Upper lobe of right lung (tissue), 1 donor: ENCODE data around the gene C19orf25. TPM values are rescaled to one million over a fixed set of nuclear protein-coding genes. Genes with fewer than 3 reads are reported as not detected.

Experiments used
- ATAC-seq: fragments of 200-7000 bp; cut with Tn5 transposase; one replicate; pipeline ENCODE4 v1.9.1; 2020; ENCODE audit warnings: mild to moderate bottlenecking, moderate library complexity
- DNase-seq: peaks from one replicate; pipeline ENCODE4 v3.0.0-alpha.2; 2020
- H3K27ac ChIP-seq: fragments of 200-600 bp; one replicate; pipeline ENCODE4 v1.8.0; 2022
- H3K27me3 ChIP-seq: fragments of 200-600 bp; one replicate; pipeline ENCODE4 v1.8.0; 2022; ENCODE audit warnings: mild to moderate bottlenecking
- H3K36me3 ChIP-seq: fragments of 200-600 bp; one replicate; pipeline ENCODE4 v1.8.0; 2022
- H3K4me1 ChIP-seq: fragments of 200-600 bp; one replicate; pipeline ENCODE4 v1.8.0; 2022
- H3K4me3 ChIP-seq: fragments of 200-600 bp; one replicate; pipeline ENCODE4 v1.8.0; 2022; ENCODE audit warnings: mild to moderate bottlenecking
- H3K9me3 ChIP-seq: fragments of 200-600 bp; one replicate; pipeline ENCODE4 v1.8.0; 2022
- intact Hi-C: fragments of 100-400 bp; cut with DNase I; formaldehyde crosslinking; loops from one replicate; pipeline ENCODE4 v1.11.0; 2022
- total RNA-seq: library from RNA; stranded (reverse); fragmentation: NEBNext Ultra II Directional; extraction: Animal tissue kit (Norgen Biotek cat#: 25700); gene quantifications from one replicate; pipeline ENCODE4 v1.2.1, GENCODE V29; 2021
- TF ChIP-seq, protein P1 (sequence below): fragments of 200-600 bp; IDR thresholded peaks from one replicate; pipeline ENCODE4 v1.8.0; 2022; ENCODE audit warnings: antibody characterized with exemption
- donor health status: DM: no; HTN: yes; CAD: no; lungs with severe emphysema.

Gene C19orf25
- total RNA-seq, 1 donor from 2014 or later, result 26.3 TPM

DNA sequence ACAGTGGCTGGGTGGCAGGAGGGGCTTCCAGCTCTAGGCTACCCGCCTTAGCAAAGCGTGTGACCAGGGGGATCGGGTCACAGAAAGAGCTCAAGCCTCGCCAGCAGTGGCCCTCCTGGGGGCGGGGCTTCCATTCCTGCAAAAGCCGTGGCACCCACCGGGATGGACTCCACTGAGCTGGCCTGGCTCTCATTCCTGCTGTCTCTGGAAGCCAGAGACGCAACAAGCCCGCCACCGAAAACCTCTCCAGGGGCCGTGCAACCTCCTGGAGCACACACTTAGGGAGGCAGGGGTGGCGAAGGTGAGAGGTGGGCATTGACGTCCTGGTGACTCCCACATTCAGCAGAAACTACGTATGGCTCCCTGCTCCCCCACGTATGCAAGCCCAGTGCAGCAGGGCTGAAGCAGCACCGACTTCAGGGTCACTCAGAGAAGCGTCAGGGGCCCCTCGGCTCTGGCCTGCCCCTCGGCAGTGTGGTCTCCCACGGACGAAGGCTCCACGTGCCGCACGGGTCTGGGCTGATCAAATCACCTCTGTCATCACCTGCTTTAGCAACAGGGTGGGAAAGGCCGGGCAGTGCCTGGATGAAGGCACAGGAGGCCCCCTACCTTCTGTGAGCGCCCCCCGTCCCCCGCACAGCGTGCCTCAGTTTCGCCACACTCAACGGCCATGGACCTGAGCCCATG is 3.1 kb downstream of the C19orf25 start:
- TF ChIP-seq, protein P1, sequence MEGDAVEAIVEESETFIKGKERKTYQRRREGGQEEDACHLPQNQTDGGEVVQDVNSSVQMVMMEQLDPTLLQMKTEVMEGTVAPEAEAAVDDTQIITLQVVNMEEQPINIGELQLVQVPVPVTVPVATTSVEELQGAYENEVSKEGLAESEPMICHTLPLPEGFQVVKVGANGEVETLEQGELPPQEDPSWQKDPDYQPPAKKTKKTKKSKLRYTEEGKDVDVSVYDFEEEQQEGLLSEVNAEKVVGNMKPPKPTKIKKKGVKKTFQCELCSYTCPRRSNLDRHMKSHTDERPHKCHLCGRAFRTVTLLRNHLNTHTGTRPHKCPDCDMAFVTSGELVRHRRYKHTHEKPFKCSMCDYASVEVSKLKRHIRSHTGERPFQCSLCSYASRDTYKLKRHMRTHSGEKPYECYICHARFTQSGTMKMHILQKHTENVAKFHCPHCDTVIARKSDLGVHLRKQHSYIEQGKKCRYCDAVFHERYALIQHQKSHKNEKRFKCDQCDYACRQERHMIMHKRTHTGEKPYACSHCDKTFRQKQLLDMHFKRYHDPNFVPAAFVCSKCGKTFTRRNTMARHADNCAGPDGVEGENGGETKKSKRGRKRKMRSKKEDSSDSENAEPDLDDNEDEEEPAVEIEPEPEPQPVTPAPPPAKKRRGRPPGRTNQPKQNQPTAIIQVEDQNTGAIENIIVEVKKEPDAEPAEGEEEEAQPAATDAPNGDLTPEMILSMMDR, result no peak
- DNase-seq, result no peak
- Histone ChIP-seq H3K4me1 (peaks cover 17% of the 10 kb centered on the region), H3K27me3 (peaks cover 30% of the 10 kb centered on the region), H3K9me3 (no peaks in the 10 kb centered on the region), H3K36me3 (no peaks in the 10 kb centered on the region), H3K4me3 (no peak overlapping the region), H3K27ac (no peak overlapping the region)
- no peak for ATAC-seq
- intact Hi-C loops, result no loop called here

DNA sequence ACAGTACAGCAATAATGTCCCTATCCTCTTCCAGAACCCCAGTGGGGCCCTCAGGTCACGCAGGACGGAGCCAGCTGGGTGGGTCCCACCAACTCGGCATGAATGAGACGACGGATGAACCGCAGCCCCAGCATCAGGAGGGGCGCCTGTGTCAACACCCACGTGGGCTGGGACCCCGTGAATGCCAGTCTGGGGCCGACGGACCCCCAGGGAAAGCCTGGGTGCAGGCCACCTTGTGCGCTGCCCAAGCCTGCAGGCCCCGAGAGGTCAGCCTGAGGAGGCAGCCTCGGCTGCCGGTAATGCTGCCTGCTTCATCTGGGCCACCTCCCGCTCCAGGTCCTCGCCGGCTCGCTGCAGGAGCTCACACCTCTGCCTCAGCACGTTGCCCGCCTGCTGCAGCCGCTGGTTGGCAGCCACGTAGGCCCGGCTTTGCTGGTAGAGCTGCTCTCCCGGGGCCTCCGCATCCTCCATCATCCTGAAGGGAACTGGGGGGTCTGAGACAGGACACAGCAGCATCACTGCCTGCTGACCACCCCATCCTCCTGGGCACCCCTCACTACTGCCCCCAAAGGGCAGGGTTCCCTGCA is 4.2 kb downstream of the C19orf25 start:
- intact Hi-C loops, result no loop called here
- DNase-seq (no peak), ATAC-seq (no peak)
- no peaks in the 10 kb centered on the region for H3K9me3 ChIP-seq
- H3K4me3 ChIP-seq, result no peak overlapping the region
- H3K4me1 ChIP-seq, result peaks cover 28% of the 10 kb centered on the region
- TF ChIP-seq, protein P1, result no peak
- H3K36me3 ChIP-seq, result no peaks in the 10 kb centered on the region
- H3K27me3 ChIP-seq, result peaks cover 40% of the 10 kb centered on the region
- no peak overlapping the region for H3K27ac ChIP-seq

DNA sequence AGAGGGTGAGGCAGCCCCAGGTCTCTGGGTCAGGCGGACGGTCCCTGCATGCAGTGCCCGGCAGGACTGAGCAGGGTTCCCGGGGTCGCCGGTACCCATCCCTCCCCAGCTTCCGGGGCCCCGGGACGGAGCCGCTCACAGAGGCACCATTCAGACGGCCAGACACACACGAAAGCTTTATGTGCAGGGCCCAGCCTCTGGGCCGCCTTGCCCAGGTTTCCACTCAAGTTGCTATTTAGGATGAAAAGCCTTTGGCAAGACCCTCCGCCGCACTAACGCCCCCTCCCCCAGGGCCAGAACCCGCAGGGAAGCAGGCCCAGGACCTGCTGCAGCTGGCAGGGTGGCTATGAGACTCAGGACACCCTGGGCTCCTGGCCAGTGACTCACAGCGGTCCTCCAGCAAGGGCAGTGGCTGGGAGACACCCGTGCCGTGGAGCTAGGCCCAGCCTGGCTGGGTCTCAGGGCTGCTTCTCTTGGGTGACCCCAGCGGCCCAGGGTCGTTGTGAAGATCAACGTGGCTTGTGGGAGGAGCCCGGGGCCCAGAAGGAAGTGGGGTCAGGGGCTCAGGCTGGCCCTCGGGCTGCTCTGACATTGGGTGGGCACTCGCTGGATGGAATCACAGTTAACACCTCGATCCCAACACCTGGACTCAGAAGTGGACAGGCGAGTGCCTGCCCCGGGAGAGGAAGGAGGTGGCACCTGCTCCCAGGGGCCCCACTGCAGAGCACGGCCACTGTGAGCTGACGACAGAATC is 4.8 kb downstream of the C19orf25 start:
- Histone ChIP-seq H3K4me3 (no peak overlapping the region), H3K27ac (no peak overlapping the region), H3K4me1 (peaks cover 27% of the 10 kb centered on the region), H3K9me3 (no peaks in the 10 kb centered on the region), H3K36me3 (no peaks in the 10 kb centered on the region), H3K27me3 (peaks cover 43% of the 10 kb centered on the region)
- DNase-seq (no peak), ATAC-seq (no peak)
- intact Hi-C loops, result no loop called here
- TF ChIP-seq, protein P1, result no peak

DNA sequence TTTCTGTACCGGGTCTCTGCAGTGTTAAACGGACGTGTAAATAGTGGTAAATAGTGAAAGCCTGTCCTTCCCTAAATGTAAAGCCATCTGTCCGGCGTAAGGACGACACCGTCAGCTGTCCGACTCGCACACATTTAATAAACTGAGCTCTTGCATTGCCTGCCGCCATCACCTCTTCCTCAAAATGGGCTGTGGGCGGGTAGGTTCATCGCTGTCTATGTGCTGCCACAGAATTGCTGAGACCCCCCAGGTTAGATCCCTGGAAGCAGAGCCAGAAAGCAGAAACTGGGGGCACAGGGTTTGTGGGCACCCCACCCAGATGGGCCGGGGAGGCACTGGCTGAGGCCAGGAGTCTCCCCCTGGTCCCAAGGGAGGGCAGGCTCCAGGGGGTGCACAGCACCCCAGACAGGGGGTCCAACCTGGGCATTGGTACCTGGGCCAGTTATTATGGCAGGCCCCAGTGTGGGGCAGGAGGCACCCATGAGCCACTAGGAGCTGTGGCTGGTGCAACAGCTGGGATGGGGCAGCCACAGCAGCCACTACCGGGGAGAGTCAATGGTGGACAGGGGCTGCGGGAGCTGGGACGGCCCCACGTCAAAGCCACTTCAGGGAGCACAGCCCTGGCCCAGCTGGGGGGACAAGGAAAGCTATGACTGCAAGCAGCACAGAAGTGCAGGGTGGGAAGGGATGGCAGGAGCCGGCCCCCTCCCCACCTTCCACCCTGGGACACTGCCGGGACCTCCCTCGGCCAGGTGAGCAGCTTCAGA is 5.7 kb downstream of the C19orf25 start:
- no peaks in the 10 kb centered on the region for H3K36me3 ChIP-seq
- DNase-seq (no peak), ATAC-seq (no peak)
- no peak overlapping the region for H3K27ac ChIP-seq
- no peaks in the 10 kb centered on the region for H3K9me3 ChIP-seq
- intact Hi-C loops, result no loop called here
- H3K4me3 ChIP-seq, result no peak overlapping the region
- TF ChIP-seq, protein P1, result no peak
- H3K27me3 ChIP-seq, result peaks cover 51% of the 10 kb centered on the region
- peaks cover 31% of the 10 kb centered on the region for H3K4me1 ChIP-seq

DNA sequence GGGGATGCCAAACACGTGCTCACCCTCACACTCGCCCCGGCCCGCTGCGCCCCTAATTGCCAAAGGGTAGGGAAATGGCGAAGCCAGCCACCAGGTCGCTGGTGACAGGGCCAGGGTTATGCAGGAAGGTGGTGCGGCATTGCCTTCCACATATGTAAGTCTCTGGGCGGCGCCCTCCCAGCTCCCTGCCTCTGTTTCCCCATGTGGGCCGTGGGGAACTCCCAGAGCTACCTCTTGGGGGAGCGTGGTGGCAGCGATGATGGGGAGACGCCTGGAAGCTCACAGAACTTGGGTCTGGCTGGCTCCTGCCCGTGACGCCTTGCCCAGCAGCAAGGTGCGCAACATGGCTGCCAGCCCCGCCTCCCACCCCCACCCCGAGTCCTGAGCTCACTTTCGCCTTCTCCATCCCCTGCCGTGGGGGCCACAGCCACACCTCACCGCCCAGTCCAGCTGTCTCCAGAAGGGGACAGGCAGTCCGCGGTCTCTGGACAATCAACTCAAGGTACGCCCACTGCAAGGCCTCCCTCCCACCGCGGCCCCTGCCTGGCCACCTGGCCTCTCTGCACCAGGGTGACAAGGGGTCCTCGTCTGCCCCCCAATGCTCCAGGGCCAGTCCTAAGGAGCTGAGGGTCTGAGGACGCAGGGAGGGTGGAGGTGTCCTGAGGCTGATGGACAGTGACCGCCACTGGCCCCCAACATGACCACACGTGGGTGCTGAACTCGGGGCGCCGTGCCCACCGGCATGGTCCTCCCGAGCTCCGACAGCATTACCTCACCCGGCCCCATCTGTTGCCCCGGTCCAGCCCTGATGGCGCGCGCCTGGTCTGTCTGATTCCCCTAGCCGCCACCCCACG is 6.6 kb downstream of the C19orf25 start:
- ATAC-seq (no peak), DNase-seq (no peak)
- no peak overlapping the region for H3K4me3 ChIP-seq
- intact Hi-C loops, result no loop called here
- no peaks in the 10 kb centered on the region for H3K9me3 ChIP-seq
- peaks cover 59% of the 10 kb centered on the region for H3K27me3 ChIP-seq
- H3K4me1 ChIP-seq, result peaks cover 33% of the 10 kb centered on the region
- TF ChIP-seq, protein P1, result no peak
- no peak overlapping the region for H3K27ac ChIP-seq
- no peaks in the 10 kb centered on the region for H3K36me3 ChIP-seq
